C4-2B (cell line): ENCODE data around the gene SFT2D2.

ENCODE experiments used
- H3K27ac ChIP-seq: fragments of 450-650 bp; 2 replicates; pipeline ENCODE4 v1.5.1; 2017
- CTCF ChIP-seq: fragments of 450-650 bp; conservative IDR thresholded peaks from 2 replicates; pipeline ENCODE4 v1.5.1; 2017; ENCODE audit warnings: mild to moderate bottlenecking
- ZFX ChIP-seq: fragments of 450-650 bp; IDR thresholded peaks from 2 replicates; pipeline ENCODE4 v1.6.1; 2017

SFT2D2 gene

GRCh38 chr1:168223681-168224540 is 1.9 kb upstream of the SFT2D2 start:
- no peak for TF ChIP-seq CTCF
- H3K27ac ChIP-seq = no peak overlapping the region

- TF ChIP-seq ZFX (no peak), CTCF (no peak)
- H3K27ac ChIP-seq = peak overlapping the region; percentile 71
Observed at GRCh38 chr1:168224991-168225390, 813 bp upstream of the SFT2D2 start.

GRCh38 chr1:168227620-168228019 is 1.8 kb downstream of the SFT2D2 start:
- TF ChIP-seq ZFX = no peak
- TF ChIP-seq CTCF = no peak
- no peak overlapping the region for H3K27ac ChIP-seq

GRCh38 chr1:168229893-168230292 is 4.1 kb downstream of the SFT2D2 start:
- TF ChIP-seq ZFX = no peak
- TF ChIP-seq CTCF = no peak
- no peak overlapping the region for H3K27ac ChIP-seq

GRCh38 chr1:168230709-168231108 is 4.9 kb downstream of the SFT2D2 start:
- H3K27ac ChIP-seq = no peak overlapping the region
- TF ChIP-seq ZFX (no peak), CTCF (no peak)

- TF ChIP-seq CTCF (peak; percentile 70), ZFX (no peak)
- H3K27ac ChIP-seq = no peak overlapping the region
Observed at GRCh38 chr1:168234846-168235547, 9.2 kb downstream of the SFT2D2 start.

GRCh38 chr1:168235548-168235885 is 9.7 kb downstream of the SFT2D2 start:
- no peak overlapping the region for H3K27ac ChIP-seq
- TF ChIP-seq CTCF (peak; percentile 38; the same call in 1 of the 2 replicates), ZFX (no peak)
